ENCODE data around the gene HPCA.

- TF ChIP-seq CTCF (IDR thresholded peaks at IDR 0.05) (no peak), POLR2A (IDR thresholded peaks at IDR 0.05) (no peak)
These were observed 7.8 kb downstream of the HPCA start for GRCh38 chr1:32894019-32894600.
